Stomach (tissue), 9 donors: Measurements from ENCODE around the gene VMP1. TPM values are rescaled to one million over a fixed set of nuclear protein-coding genes. Genes with fewer than 3 reads are reported as not detected.

Source experiments
- DNase-seq, 2 donors: peaks; one replicate each; pipeline versions ENCODE4 v3.0.0 to v3.0.0-alpha.2; 2013 to 2019
- H3K27ac ChIP-seq, 5 donors: fragments of 200-600 bp in 4 of 5; sonication (generic) in 4 of 5; one replicate each; pipeline ENCODE4 v1.5.1; 2013 to 2019; ENCODE audit warnings: mild to moderate bottlenecking in 1 of 5, moderate library complexity in 1 of 5
- H3K27me3 ChIP-seq, 3 donors: fragments of 200-600 bp; sonication (generic); one replicate each; pipeline ENCODE4 v1.5.1; 2017 to 2019; ENCODE audit warnings: mixed run types in 1 of 3
- H3K36me3 ChIP-seq, 4 donors: fragments of 200-600 bp; sonication (generic); 1 replicate in 3 of 4; 2 replicates in 1 of 4; pipeline ENCODE4 v1.5.1; 2016 to 2019
- H3K4me1 ChIP-seq, 4 donors: fragments of 200-600 bp; sonication (generic); one replicate each; pipeline ENCODE4 v1.5.1; 2016 to 2019
- H3K4me3 ChIP-seq, 4 donors: fragments of 200-600 bp; sonication (generic) in 3 of 4; one replicate each; pipeline ENCODE4 v1.5.1; 2016 to 2019; ENCODE audit warnings: mild to moderate bottlenecking in 1 of 4
- H3K9me3 ChIP-seq, 4 donors: fragments of 200-600 bp; sonication (generic); one replicate each; pipeline ENCODE4 v1.5.1; 2016 to 2019
- CTCF ChIP-seq, 7 experiments: fragments of 450-650 bp in 4 of 7; fragments of 200-600 bp in 3 of 7; sonication (generic) in 3 of 7; IDR thresholded peaks; one replicate each; pipeline ENCODE4 v1.5.1; 2016 to 2019; ENCODE audit warnings: antibody characterized with exemption in 7 of 7, control low read depth in 2 of 7, mild to moderate bottlenecking in 1 of 7
- EP300 ChIP-seq: sonication (generic); formaldehyde crosslinking; IDR thresholded peaks from one replicate; pipeline ENCODE4 v1.6.1; 2017; ENCODE audit warnings: antibody characterized with exemption
- POLR2A ChIP-seq, 4 donors: fragments of 450-650 bp; IDR thresholded peaks; one replicate each; pipeline ENCODE4 v1.6.1; 2016; ENCODE audit warnings: antibody characterized with exemption in 4 of 4, control low read depth in 2 of 4, mild to moderate bottlenecking in 1 of 4, moderate library complexity in 1 of 4
- POLR2AphosphoS5 ChIP-seq, 3 donors: sonication (generic); formaldehyde crosslinking; IDR thresholded peaks; one replicate each; pipeline ENCODE4 v1.6.1; 2016; ENCODE audit warnings: antibody characterized with exemption in 3 of 3
- WGBS, 5 donors: extraction: QIAGEN DNeasy Blood & Tissue Kit in 3 of 5; methylation state at CpG; one replicate each; pipeline versions ENCODE4 v1.1.5 to v1.1.7; 2013 to 2018; 5-methylcytosine and 5-hydroxymethylcytosine counted together
- intact Hi-C: fragments of 100-400 bp; cut with DNase I; formaldehyde crosslinking; loops from one replicate; pipeline ENCODE4 v1.15.1; 2023; ENCODE audit warnings: low total_unique reads
- polyA plus RNA-seq, 3 donors: library from polyadenylated mRNA; stranded (reverse); fragments of 200-250 nt; gene quantifications; one replicate each; pipeline ENCODE4 v1.2.3, GENCODE V29; 2013
- total RNA-seq, 5 donors: library from RNA; depleted of rRNA; stranded (reverse); fragments of >200 nt; gene quantifications; one replicate each; pipeline versions ENCODE4 v1.1.0 to v1.2.3, GENCODE V29; 2014 to 2016
- donor health status: healthy with polysubstance abuse.
- donor health status: Bipolar disorder and iron deficiency.
- donor health status: healthy.

VMP1 gene
- total and polyA plus RNA-seq, 8 donors = 24.4 to 562 (median 155) TPM

GRCh38 chr17:59829217-59830006, 122.0 kb downstream of the VMP1 start:
- Histone ChIP-seq H3K4me1 (peaks cover 42 to 89% (median 59%) of the 10 kb centered on the region in 4 donors), H3K9me3 (no peaks in the 10 kb centered on the region), H3K36me3 (no peaks in the 10 kb centered on the region), H3K27ac (peak overlapping the region; percentile 13 to 87 (median 84)), H3K27me3 (no peaks in the 10 kb centered on the region), H3K4me3 (peak overlapping the region in 1 of 4 donors; percentile 20)
- 14 to 28% (median 22%) methylated on average over 4 of the region's 4 CpGs for WGBS, 5 donors
- DNase-seq = peak in 1 of 2 donors; percentile 92
- TF ChIP-seq POLR2A (IDR thresholded peaks at IDR 0.05) = no peak
- TF ChIP-seq POLR2AphosphoS5 (IDR thresholded peaks at IDR 0.05) = peak; percentile 20 to 90 (median 73)
- intact Hi-C loops = no loop called here

- no peaks in the 10 kb centered on the region for H3K36me3 ChIP-seq
- TF ChIP-seq POLR2A (IDR thresholded peaks at IDR 0.05) (no peak), EP300 (no peak), CTCF (IDR thresholded peaks at IDR 0.05) (no peak), POLR2AphosphoS5 (IDR thresholded peaks at IDR 0.05) (no peak)
- no peak for DNase-seq
- peak overlapping the region; percentile 81 to 87 (median 84) for H3K27ac ChIP-seq
- WGBS, 5 donors = 71 to 86% (median 80%) methylated on average over 3 of the region's 3 CpGs
- no peak overlapping the region for H3K4me3 ChIP-seq
- no peaks in the 10 kb centered on the region for H3K9me3 ChIP-seq
- H3K4me1 ChIP-seq = peaks cover 41 to 87% (median 59%) of the 10 kb centered on the region in 4 donors
- intact Hi-C loops = no loop called here
- H3K27me3 ChIP-seq = no peaks in the 10 kb centered on the region
Measured at GRCh38 chr17:59830007-59830630, 122.7 kb downstream of the VMP1 start.

- H3K4me1 ChIP-seq = peaks cover 44 to 86% (median 56%) of the 10 kb centered on the region in 4 donors
- 73 to 95% (median 76%) methylated on average over 1 of the region's 1 CpG for WGBS, 5 donors
- no peaks in the 10 kb centered on the region for H3K9me3 ChIP-seq
- no peak overlapping the region for H3K4me3 ChIP-seq
- no peaks in the 10 kb centered on the region for H3K27me3 ChIP-seq
- H3K27ac ChIP-seq = peak overlapping the region in 4 of 5 donors; percentile 82 to 87 (median 84)
- DNase-seq = no peak
- TF ChIP-seq POLR2A (IDR thresholded peaks at IDR 0.05) (no peak), CTCF (IDR thresholded peaks at IDR 0.05) (no peak), EP300 (no peak), POLR2AphosphoS5 (IDR thresholded peaks at IDR 0.05) (no peak)
- intact Hi-C loops = no loop called here
- no peaks in the 10 kb centered on the region for H3K36me3 ChIP-seq
Measured at GRCh38 chr17:59830846-59831486, 123.5 kb downstream of the VMP1 start.

GRCh38 chr17:59832883-59833379, 125.5 kb downstream of the VMP1 start:
- H3K36me3 ChIP-seq = no peaks in the 10 kb centered on the region
- no peak for DNase-seq
- H3K4me1 ChIP-seq = peaks cover 36 to 79% (median 56%) of the 10 kb centered on the region in 4 donors
- intact Hi-C loops = no loop called here
- no peaks in the 10 kb centered on the region for H3K9me3 ChIP-seq
- no peaks in the 10 kb centered on the region for H3K27me3 ChIP-seq
- peak overlapping the region in 2 of 5 donors; percentile 9 to 87 for H3K27ac ChIP-seq
- 50 to 68% (median 60%) methylated on average over 4 of the region's 4 CpGs for WGBS, 5 donors
- TF ChIP-seq POLR2AphosphoS5 (IDR thresholded peaks at IDR 0.05) (no peak), EP300 (no peak), CTCF (IDR thresholded peaks at IDR 0.05) (no peak), POLR2A (IDR thresholded peaks at IDR 0.05) (no peak)
- no peak overlapping the region for H3K4me3 ChIP-seq
